ENCODE data around the gene TTLL9.
"Not testable (repeated sequence)": the region's sequence is repeated elsewhere in the genome, so short reads cannot be mapped to it uniquely, and the experiment has no call there.

TTLL9 gene

GRCh38 chr20:31869942-31870725, at the start of gene TTLL9, which contains the start of gene DUSP15:
Gene TTLL9 (plus strand): TSS chr20:31870634. CDS start chr20:31871127, 493 bp downstream.
Gene DUSP15 (minus strand): TSS chr20:31870527. CDS start chr20:31870337, 190 bp downstream.
- no peak for FAIRE-seq

GRCh38 chr20:31821427-31821826, 49.0 kb upstream of the TTLL9 start:
- no peak for FAIRE-seq

- FAIRE-seq: no peak
Observed at GRCh38 chr20:31822421-31823330, 47.8 kb upstream of the TTLL9 start.

- no peak for FAIRE-seq
Observed at GRCh38 chr20:31823360-31824124, 46.9 kb upstream of the TTLL9 start.

GRCh38 chr20:31824125-31824485, 46.3 kb upstream of the TTLL9 start:
- no peak for FAIRE-seq

GRCh38 chr20:31824554-31825313, 45.7 kb upstream of the TTLL9 start:
- no peak for FAIRE-seq

- no peak for FAIRE-seq
Observed at GRCh38 chr20:31826074-31826473, 44.4 kb upstream of the TTLL9 start.

- no peak for FAIRE-seq
Observed at GRCh38 chr20:31827059-31827458, 43.4 kb upstream of the TTLL9 start.

GRCh38 chr20:31828016-31828415, 42.4 kb upstream of the TTLL9 start:
- not testable (repeated sequence) for FAIRE-seq

- no peak for FAIRE-seq
Observed at GRCh38 chr20:31829731-31830130, 40.7 kb upstream of the TTLL9 start.

- FAIRE-seq: no peak
Observed at GRCh38 chr20:31830406-31830981, 39.9 kb upstream of the TTLL9 start.

GRCh38 chr20:31831211-31831610, 39.2 kb upstream of the TTLL9 start:
- FAIRE-seq: no peak

- FAIRE-seq: no peak
Observed at GRCh38 chr20:31831771-31832306, 38.6 kb upstream of the TTLL9 start.

GRCh38 chr20:31833130-31833930, 37.1 kb upstream of the TTLL9 start:
- FAIRE-seq: no peak

GRCh38 chr20:31833931-31834521, 36.4 kb upstream of the TTLL9 start:
- FAIRE-seq: no peak

GRCh38 chr20:31835554-31835953, 34.9 kb upstream of the TTLL9 start:
- no peak for FAIRE-seq

- no peak for FAIRE-seq
Observed at GRCh38 chr20:31835977-31836852, 34.2 kb upstream of the TTLL9 start.

GRCh38 chr20:31836853-31837608, 33.4 kb upstream of the TTLL9 start:
- FAIRE-seq: no peak
